GM21786 (cell line): ENCODE results near the gene BAIAP2L1.
A peak's percentile ranks its signal among the peaks of the same experiment; 100 is the strongest.
"Not testable (repeated sequence)": the region's sequence is repeated elsewhere in the genome, so short reads cannot be mapped to it uniquely, and the experiment has no call there.

Experiments used
- ATAC-seq: cut with Tn5 transposase; IDR thresholded peaks from one replicate; pipeline ENCODE4 v1.9.1; 2021; ENCODE audit not compliant: unreplicated experiment

BAIAP2L1 gene, protein sequence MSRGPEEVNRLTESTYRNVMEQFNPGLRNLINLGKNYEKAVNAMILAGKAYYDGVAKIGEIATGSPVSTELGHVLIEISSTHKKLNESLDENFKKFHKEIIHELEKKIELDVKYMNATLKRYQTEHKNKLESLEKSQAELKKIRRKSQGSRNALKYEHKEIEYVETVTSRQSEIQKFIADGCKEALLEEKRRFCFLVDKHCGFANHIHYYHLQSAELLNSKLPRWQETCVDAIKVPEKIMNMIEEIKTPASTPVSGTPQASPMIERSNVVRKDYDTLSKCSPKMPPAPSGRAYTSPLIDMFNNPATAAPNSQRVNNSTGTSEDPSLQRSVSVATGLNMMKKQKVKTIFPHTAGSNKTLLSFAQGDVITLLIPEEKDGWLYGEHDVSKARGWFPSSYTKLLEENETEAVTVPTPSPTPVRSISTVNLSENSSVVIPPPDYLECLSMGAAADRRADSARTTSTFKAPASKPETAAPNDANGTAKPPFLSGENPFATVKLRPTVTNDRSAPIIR

GRCh38 chr7:98400542-98401340 is at the start of gene BAIAP2L1:
Gene BAIAP2L1 (minus strand): TSS chr7:98401090. CDS start chr7:98400852, 238 bp downstream.
- ATAC-seq, result peak; percentile 78

DNA sequence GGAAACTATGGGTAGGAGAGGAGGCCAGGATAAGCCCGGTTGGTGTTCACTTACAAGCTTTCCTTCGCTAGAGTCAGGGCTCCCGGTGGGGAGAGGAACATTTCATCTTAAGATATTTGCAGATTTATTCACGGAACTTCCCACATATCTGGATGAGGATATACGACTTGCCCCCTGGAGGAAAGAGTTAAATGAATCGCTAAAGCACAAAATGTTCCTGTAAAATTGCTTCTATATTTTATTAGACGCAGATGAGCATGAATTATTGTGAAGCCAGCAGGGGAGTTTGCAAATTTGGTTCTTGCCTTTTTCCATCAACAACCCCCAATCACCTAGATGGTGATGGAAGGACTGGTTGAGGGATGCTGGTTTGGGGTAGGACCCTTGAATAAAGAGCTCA is 47.9 kb upstream of the BAIAP2L1 start:
- ATAC-seq, result no peak

DNA sequence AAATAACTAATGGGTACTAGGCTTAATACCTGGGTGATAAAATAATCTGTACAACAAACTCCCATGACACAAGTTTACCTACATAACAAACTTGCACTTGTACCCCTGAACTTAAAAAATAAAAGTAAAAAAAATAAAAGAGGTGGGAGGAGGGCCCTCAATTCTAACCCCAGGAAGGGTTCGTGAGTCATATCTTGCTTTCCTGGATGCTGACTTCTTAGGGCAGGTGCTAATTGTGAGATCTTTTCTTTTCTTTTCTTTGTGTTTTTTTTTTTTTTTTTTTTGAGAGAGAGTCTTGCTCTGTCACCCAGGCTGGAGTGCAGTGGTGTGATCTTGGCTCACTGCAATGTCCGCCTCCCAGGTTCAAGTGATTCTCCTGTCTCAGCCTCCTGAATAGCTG is 40.1 kb upstream of the BAIAP2L1 start:
- not testable (repeated sequence) for ATAC-seq

- ATAC-seq, result no peak
Observed at GRCh38 chr7:98439484-98439883, 38.6 kb upstream of the BAIAP2L1 start.

DNA sequence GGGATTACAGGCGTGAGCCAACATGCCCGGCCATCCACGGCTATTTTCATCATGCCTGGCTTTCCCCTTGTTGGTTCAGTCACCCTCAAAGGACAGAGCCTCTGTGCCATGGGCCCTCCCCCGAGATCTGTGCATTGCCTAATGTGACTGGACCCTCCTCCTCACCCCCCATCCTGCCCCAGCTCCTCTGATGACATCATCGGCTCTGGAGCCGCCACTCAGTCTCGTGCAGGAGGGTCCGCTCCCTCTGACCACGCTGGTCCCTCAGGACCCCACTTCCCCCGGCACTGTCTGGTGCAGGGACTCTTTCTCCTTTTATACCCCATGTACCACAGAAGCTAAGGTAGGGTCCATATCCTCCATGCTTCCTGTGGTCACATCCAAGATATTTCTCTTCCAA is 33.2 kb upstream of the BAIAP2L1 start:
- no peak for ATAC-seq

GRCh38 chr7:98429799-98430198 is 28.9 kb upstream of the BAIAP2L1 start:
- ATAC-seq, result no peak

GRCh38 chr7:98423043-98423442 is 22.2 kb upstream of the BAIAP2L1 start:
- ATAC-seq, result no peak

DNA sequence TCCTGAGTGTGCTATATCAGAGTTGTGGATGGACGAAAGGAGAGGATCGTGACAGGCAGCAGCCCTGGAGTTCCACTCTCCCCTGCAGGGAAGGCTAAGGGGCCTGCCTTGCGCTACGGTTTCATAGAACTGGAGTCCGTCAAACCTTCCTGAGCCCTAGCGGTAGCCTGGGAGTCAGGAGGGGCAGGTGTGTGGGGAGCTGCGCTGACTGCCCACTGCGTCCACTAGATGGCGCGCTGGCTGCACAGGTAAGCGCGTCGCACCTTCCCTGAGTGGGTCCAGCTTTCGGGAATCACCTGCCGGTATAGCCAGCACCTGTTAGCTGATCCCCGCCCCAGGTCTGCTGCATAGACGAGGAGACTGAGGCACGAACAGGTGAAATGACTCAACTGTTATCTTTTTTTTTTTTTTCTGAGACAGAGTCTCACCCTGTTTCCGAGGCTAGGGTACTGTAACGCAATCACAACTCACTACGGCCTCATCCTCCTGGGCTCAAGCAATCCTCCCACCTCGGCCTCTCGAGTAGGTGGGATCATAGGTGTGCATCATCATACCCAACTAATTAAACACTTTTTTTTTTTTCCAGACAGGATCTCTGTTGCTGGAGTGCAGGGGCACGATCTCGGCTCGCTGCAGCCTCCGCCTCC is 20.2 kb upstream of the BAIAP2L1 start:
- no peak for ATAC-seq

DNA sequence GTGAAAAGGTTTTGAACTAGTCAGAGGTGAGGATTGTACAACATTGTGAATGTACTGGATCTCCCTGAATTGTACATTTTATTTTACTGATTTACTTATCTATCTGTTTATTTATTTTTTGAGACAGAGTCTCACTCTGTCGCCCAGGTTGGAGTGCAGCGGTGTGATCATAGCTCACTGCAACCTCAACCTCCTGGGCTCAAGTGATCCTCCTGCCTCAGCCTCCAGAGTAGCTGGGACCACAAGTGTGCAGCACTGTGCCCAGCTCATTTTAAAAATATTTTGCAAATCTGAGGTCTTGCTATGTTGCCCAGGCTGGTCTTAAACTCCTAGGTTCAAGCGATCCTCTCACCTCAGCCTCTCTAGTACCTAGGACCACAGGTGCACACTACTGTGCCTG is 19.1 kb upstream of the BAIAP2L1 start:
- not testable (repeated sequence) for ATAC-seq

DNA sequence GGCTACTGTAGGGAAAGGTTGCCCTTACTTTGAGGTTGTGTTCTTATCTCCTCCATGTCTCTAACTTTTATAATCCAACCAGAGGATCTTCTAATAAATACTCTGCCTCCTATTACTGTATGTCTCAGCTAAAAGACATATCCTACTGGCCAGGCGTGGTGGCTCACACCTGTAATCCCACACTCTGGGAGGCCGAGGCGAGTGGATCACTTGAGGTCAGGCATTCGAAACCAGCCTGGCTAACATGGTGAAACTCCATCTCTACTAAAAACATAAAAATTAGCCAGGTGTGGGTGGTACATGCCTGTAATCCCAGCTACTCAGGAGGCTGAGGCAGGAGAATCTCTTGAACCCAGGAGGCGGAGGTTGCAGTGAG is 18.4 kb upstream of the BAIAP2L1 start:
- not testable (repeated sequence) for ATAC-seq

GRCh38 chr7:98418636-98419315 is 17.9 kb upstream of the BAIAP2L1 start:
- ATAC-seq, result no peak

DNA sequence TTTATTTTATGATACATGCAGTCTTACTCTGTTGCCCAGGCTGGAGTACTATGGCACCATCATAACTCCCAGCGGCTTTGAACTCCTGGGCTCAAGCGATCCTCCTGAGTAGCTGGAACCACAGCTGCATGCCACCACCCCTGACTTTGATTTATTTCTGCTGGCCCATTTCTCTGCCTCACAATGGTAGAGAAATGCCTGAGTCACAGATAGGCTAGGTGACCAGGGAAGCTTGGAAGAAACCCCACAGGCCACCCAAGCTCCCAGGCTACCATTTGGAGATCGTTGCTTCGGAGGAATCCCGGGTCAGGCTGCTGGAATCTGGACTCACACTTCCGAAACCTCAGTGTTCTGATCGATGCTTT is 17.4 kb upstream of the BAIAP2L1 start:
- no peak for ATAC-seq

GRCh38 chr7:98417604-98418270 is 16.8 kb upstream of the BAIAP2L1 start:
- ATAC-seq, result not testable (repeated sequence)

DNA sequence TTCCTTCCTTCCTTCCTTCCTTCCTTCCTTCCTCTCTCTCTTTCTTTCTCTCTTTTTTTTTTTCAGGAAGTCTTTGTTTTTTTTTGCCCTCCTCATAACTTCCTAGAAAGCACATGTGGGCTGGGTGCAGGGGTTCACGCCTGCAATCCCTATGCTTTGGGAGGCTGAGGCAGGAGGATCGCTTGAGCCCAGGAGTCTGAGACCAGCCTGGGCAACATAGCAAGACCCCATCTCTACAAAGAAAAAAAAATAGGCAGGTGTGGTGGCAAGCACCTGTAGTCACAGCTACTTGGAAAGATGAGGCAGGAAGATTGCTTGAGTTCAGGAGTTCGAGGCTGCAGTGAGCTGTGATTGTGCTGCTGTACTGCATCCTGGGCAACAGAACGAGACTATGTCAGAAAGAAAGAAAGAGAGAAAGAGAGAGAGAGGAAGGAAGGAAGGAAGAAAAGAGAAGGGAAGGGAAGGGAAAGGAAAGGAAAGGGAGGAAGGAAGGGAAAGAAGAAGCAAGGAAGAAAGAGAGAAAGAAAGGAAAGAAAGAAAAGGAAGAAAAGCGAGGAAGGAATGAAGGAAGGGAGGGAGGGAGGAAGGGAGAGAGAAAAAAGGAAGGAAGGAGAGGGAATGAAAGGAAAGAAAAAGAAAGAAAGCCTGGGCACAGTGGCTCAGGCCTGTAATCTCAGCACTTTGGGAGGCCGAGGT is 13.5 kb upstream of the BAIAP2L1 start:
- no peak for ATAC-seq

GRCh38 chr7:98413655-98414054 is 12.8 kb upstream of the BAIAP2L1 start:
- not testable (repeated sequence) for ATAC-seq

DNA sequence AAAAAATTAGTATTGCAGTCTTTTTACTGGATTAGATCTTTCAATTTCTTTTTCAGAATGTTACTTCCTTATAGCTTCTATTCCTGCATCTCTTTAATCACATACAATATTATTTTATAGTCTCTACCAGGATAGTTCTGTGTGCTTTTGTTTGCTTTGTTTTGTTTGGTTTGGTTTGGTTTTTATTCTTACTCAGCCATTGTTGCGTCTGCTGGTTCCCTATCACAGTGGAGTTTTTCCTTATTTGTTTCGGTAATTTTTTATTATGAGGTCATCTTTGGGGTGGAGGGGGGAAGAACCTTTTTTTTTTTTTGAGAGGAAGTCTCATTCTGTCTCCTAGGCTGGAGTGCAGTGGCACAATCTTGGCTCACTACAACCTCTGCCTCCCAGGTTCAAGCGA is 9.0 kb upstream of the BAIAP2L1 start:
- no peak for ATAC-seq

GRCh38 chr7:98408146-98408545 is 7.3 kb upstream of the BAIAP2L1 start:
- not testable (repeated sequence) for ATAC-seq

GRCh38 chr7:98406827-98407226 is 5.9 kb upstream of the BAIAP2L1 start:
- ATAC-seq, result no peak

GRCh38 chr7:98404840-98405239 is 4.0 kb upstream of the BAIAP2L1 start:
- no peak for ATAC-seq
